NCI-H524 (cell line): ENCODE results near the gene ERI2.

Experiments
- DNase-seq, 2 experiments: peaks; one replicate each; lab custom pipeline; 2025; lab: John Stamatoyannopoulos, UW

The ERI2 gene, protein sequence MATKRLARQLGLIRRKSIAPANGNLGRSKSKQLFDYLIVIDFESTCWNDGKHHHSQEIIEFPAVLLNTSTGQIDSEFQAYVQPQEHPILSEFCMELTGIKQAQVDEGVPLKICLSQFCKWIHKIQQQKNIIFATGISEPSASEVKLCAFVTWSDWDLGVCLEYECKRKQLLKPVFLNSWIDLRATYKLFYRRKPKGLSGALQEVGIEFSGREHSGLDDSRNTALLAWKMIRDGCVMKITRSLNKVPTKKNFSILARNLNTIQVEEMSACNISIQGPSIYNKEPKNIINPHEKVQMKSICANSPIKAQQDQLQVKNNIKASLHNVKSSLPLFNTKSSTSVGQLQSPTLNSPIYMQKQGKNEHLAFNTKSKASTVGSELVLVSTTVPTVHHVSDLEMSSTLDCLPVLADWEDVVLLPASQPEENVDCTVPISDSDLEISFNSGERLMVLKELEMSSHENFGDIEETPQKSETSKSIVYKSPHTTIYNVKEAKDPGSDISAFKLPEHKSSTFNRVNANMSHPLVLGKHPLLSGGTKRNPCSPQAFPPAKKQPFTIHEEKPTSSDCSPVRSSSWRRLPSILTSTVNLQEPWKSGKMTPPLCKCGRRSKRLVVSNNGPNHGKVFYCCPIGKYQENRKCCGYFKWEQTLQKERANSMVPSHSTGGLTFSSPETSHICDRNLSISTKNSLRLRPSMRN

DNA sequence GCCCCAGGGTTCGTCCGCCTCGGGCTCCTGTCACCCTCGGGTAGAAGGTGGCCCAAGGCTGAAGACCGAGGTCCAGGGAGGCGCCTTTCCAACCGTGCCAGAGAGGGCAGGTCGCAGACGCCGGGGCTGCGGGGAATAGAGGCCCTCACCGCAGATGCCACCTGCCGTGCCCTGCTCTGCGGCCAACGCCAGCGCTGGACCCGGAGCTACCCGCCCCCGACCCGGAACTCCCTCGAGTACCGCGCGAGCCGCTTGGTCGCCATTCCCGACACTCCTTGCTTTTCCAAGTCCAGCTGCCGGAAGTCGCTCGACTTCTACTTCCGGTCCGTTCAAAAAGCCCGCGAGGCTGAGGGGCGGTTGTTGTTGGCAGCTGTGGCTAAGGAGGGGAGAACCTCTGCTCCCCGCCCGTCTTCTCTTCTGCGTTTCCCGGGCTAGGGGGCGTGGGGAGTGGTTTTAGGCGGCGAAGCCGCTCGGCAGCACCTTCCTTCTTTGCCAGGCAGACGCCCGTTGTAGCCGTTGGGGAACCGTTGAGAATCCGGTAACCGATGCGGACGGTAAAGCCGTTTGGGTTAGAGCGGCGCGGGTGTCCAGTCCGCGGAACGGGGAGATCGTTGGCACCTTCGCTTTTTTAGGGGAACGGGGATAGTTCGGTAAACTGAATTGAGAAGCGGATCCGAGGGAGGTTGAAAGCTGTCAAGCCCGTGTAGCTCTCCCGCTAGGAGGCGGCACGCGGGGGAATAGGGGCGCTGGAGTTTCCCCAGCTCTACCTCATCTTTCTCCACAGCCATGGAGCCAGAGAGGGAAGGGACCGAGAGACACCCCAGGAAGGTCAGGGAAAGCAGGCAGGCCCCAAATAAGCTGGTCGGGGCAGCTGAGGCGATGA lies at the start of gene ERI2, which contains the start of gene REXO5:
TSS of gene ERI2 (minus strand) at position 305 of the 883 bp plus-strand sequence. CDS start at position 263, 42 bp downstream.
TSS of gene REXO5 (plus strand) at position 360 of the 883 bp plus-strand sequence. CDS start at position 787, 427 bp downstream.
- peak; percentile 94 to 96 for DNase-seq

DNA sequence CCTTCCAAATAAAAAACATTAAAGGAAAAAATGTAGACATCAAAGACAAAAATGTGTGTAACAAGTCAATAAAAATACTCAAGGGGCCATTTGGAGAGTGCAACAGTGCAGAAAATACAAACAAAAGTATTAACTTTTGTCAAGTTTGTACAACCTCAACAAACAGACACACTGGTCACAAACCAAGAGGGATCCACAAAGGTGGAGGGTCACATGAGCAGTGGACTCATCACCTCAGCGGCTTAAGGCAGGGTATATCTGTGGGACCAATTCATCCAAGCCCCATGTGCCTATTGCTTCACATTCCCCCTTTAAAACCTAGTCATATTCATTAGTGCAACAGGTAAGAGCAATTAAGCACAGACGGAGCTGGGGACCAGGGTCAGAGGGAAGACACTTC lies 48.7 kb upstream of the ERI2 start:
- DNase-seq, result no peak

DNA sequence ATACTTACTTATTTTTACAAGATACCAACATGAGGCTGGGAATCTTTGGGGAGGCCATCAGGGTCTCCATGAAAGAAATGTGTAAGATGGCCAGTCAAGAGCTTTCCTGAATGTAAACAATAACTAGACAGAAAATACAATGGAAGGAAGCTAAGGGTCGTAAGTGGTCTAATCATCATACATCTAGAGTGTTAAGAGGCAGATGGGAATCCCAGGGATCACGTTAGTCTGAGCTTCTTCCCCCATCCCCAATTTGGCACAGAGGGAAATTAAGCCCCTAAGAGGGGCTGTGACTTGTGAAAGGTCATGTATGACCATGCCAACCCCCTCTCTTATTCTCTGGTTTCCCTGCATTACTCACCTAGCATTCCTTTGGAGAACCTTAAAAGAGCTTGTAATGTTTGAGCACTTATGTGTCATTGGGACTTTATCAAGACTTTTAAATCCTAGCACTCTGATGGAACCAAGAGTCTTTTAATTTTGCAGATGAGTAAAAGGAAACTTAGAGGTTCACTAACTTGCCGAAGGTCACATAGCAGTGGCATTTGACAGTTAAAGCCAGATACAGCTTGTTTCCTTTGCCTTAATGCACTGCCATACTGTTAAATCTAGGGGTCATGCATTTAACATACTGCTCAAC lies 47.8 kb upstream of the ERI2 start:
- DNase-seq, result no peak

DNA sequence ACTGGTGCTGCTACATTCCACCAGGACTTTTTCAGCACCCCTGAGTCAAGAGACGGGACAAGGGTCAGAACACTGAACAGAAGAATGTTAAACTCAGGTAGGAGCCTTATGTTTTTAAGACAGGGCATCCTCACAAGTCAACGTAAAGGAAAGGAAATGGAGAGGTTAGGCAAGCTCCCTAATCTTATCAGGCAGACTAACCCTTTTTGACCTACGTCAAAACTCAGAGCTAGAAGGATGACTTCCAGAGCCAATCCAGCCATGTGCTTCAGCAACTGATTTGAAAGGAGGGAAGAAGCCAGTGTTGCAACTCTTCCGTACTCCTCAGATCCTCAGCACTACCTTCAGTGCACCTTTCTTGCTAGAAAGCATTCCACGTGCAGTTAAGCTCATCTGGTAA lies 46.9 kb upstream of the ERI2 start:
- no peak for DNase-seq

DNA sequence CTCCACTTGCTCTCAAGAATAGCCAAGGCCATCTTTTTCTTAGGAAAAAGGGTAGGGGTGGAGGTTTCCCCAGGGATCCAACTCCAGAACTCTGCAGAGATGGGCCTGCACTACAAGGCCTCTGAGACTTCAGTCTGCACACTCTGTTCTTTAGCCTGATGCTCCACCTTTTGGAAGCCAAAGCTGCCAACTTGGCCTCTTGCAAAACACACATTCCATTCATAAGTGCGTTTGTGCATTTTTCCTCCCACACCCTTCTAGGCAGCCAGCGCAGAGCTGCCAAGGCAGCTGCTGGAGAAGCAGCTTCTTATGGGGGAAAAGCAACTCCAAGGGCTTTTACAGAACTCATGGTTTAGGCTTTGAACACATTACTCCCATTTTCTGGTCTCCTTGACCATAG lies 45.3 kb upstream of the ERI2 start:
- DNase-seq, result no peak

DNA sequence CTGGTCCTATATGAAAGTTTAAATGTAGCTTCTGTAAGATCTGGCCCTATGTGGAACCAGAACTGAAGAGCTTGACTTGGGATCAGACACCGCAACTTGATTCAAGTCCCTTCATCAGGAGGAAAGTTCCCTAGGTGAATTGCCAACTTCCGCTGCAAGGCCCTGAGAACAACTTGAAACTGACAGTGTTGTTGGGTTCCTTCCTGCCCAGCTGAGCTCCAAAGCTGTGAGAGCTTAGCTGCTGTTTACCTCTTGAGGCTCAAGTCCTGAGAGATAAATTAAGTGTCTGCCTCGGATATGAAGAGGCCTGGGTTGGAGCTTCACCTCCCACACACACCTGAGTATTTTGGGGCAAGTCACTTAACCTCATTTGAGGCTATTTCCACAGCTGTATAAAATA lies 44.7 kb upstream of the ERI2 start:
- peak in 1 of 2 experiments; percentile 9 for DNase-seq

DNA sequence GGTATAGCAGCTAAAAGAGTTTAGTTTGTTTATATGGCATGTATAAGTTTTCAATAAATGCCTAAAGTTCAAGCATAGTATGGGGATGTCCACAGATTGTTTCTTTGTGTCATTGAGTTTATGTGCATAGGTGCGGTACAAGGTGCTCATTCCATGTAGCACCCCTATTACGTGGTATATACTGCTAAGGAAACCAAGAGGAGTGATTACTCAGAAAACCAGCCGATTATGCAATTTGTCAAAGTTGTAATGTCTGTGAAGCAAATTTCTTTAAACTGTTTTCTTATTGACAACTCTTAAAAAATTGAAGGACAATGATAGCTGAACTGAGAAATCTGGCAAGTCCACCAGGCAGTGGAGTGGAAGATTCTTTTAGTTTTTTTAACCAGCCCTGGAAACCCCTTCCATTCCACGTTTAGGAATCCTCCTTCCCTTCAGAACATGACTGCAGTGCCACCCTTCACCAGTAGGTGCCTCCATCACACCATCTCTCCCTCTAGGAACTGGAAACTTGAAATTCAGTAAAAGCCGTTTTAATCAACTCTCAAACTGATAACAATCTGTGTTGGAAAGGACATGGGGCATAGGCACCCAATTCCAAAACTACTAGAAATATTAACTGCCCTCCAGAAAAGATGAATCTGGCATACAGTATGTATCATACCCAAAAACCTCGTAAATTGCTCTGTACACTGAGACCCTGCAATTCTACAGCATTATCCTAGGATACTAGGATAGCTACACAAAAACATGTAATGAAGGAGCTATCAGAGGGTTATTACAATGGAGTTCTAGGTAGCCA lies 43.5 kb upstream of the ERI2 start:
- peak; percentile 39 to 66 for DNase-seq

DNA sequence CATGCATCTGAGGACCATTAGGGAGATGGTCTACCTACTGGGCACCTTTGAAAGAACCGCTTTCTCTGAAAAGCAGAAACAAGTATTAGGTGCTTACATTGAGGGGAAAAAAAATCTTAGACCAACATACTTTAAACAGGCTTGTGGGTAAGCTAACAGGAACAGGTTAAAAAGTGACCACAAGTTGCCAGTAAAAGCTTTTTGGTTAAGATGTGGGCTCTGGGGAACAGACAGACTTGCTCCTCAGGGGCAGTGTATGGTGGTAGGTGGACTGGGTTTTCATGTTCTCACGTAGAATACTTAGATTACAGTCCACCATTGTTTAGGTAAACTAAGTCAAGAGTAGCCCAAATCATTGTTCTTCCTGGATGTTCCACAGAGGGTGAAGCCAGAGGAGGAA lies 41.3 kb upstream of the ERI2 start:
- no peak for DNase-seq

DNA sequence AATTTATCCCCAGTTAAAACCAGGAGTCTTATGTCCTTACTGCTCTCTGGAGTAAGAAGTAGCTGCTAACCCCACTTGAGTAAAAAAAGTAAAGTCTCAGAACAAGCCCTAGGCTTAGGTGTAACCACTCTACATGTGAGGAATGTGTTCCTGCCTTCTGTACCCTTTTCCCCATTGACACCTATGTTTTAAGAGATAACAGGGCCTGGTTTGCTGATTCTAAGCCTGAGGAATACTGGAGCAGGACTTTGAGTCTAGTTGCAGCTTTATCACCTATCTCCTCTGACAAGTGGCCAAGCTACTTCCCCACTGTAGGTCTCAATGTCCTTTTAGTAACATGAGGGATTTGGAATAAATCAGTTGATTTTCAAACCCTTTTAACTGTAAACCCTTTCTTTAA lies 40.3 kb upstream of the ERI2 start:
- DNase-seq, result no peak

DNA sequence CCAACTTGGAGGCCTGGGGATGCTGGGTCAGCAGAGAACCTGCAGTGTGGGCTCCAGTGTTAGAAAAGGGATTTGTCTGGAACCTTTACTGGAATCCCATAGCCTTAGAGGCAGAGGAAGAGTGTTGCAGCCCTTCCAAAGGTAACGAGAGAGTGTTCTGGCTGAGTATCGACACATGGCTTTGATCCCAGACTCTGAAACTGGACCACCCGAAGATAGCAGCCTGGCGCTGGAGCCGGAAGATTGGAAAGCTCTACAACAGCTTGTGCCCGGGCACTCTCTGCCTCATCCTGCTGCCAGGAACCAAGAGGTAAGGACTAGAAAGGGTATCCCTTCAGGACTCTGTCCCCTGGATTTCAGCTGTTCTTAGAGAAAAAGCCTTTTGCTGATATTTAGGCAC lies 39.8 kb upstream of the ERI2 start:
- no peak for DNase-seq

DNA sequence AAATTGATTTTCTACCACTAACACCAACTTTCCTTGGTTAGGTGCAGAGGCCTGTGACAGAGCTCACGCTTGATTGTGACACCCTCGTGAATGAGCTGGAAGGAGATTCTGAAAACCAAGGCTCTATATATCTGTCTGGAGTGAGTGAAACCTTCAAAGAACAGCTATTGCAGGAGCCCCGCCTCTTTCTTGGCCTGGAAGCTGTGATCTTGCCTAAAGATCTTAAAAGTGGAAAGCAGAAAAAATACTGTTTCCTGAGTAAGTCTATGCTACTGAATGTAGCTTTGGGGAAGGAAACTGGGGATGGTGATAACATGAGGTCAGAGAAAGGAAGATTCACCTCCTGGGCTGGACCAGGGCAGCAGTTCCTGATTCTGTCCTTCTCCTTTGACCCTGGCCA lies 38.3 kb upstream of the ERI2 start:
- DNase-seq, result no peak

DNA sequence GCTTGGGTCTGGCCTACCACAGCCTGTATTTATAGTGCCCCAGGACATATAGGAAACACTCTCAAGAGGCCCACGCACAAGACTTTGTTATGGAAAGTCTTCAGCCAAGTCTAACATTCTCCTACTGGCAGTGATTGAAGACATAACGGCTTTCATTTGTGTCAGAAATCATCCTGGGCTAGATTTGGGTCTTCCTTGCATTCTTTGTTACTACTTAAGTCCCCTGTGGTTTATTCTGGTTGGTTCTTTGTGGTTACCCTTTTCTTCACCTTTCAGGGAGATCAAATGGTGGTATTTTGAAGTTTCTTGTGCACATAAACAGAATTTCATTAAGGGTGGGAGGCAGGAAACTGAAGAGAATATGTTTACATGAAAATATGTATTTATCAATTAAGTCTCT lies 37.8 kb upstream of the ERI2 start:
- no peak for DNase-seq

DNA sequence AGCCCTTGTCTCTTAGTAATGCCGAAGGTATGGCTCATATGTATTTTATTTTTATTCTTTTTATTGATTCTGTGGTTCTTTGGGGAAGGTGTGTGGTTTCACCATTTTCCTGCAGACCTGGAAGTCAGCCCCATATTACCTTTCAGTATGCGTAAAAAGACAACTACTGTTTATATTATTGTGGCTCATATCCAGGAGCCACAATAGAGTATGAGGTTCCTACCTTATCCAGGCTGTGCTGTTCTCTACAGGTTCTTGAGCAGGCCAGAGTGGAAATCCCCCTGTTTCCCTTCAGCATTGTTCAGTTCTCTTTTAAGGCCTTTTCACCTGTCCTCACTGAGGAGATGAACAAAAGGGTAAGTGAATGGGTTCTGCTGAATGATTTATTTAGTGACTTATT lies 33.2 kb upstream of the ERI2 start:
- DNase-seq, result no peak

DNA sequence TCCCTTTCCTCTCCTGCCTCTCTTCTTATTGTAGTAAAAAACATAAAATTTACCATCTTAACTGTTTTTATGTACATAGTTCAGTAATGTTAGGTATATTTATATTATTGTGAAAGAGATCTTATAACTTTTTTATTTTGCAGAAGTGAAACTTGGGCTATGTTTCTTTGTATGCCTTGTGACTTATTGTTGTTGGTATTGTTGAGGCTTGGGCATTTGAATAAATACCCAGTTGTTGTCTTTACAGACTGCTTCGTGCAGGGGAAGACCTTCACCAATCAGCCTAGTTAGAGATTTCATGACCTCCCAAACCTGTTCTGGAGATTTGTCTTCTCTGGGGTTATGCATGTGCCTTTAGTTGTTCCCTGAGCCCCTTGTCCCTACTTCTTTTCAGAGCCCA lies 32.0 kb upstream of the ERI2 start:
- no peak for DNase-seq

DNA sequence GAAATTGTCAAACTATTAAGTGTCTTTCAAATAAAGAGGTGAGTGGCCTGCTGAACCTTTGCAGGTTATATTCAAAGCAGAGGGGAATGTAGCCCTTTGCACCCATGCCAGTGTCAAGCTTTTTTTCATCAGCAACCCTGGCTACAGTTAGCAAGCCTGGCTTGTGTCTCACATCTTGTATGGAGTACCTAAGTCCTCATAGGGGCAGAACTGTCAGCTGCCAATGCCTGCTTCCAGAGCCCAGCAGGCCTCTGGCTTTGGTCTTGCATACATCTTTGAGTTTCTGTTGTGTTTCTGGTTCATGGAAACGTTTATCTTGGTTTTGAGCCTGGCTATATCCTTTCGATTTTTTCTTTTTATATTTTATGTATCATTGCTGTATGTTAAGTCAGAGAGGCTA lies 26.8 kb upstream of the ERI2 start:
- no peak for DNase-seq

DNA sequence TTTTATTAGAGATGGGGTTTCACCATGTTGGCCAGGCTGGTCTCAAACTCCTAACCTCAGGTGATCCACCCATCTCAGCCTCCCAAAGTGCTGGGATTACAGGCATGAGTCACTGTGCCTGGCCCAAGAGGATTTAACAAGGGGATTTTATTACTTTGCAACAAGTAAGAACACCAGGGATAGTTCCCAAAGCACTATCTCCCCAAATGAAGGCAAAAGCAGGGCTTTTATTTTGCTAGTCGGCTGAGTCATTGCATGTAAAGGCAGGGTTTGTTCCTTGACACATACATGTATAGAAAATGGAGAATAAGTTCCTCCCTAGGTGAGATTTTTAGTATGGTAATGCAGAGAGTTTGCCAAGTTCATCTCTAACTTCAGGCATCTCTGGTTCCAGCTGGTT lies 24.1 kb upstream of the ERI2 start:
- no peak for DNase-seq

DNA sequence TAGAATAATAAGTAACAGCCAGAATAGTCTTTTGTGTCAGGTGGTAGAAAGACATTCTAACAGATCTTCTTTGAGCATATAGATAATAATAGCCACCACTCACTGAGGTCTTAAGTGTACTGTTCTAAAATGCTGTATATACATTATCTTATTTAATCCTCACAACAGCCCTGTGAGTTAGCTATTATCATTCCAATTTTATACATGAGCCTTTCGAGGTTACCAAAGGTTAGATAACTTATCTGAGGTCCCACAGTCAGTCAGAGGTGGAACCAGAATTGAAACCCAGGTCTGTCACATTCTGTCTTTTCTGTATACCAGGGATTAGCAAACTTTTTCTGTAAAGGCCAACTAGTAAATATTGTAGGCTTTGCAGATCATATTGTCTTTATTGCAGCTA lies 23.3 kb upstream of the ERI2 start:
- no peak for DNase-seq

DNA sequence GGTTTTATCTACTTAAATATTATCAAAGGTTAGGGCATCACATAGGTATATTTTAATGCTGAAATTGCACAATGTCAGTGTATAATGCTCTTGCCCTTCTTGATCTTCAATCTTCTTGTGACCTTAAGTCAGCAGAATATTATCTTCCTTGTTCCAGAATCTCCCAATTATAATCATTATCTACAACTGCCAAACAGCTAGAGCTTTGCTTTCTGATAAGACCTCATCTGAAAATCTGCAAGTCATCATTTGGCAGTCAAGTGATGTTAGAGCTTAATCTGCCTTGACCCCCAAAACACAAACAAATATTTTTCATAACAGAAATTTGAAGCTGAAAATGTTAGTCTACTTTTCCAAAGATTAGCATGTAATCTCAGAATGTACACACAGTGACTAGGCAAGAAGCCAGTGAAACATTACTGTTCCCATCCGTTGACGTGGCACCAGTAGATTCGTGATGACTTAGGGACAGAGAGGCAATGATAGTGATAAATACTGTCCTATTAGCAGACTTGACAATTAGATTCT lies 19.8 kb upstream of the ERI2 start:
- no peak for DNase-seq

DNA sequence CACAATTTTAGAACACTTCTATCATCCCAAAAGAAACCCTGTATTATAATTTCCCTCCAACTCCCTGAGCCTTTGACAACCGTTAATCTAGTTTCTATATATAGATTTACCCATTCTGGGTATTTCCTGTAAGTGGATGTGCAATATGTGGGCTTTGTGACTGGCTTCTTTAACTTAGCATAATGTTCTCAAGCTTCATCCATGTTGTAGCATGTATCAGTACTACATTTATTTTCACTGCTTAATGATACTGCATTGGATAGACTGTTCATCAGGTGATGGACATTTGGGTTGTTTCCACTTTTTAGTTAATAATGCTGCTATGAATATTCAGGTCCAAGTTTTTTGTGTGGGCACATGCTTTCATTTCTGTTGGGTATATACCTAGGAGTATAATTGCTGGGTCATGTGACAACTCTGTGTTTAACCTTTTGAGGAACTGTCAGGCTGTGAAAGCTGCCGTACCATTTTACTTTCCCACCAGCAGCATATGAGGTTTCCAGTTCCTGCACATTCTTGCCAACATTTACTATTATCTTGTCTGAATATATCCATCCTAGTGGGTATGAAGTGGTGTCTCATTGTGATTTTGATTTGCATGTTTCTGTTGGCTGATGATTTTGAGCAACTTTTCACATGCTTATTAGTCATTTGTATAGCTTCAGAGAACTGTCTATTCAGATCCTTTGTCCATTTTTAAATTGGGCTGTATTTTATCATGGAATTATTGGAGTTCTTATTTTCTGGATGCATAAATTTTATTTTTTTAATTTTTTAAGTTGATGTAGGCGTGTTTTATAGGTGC lies 16.5 kb upstream of the ERI2 start:
- DNase-seq, result no peak

DNA sequence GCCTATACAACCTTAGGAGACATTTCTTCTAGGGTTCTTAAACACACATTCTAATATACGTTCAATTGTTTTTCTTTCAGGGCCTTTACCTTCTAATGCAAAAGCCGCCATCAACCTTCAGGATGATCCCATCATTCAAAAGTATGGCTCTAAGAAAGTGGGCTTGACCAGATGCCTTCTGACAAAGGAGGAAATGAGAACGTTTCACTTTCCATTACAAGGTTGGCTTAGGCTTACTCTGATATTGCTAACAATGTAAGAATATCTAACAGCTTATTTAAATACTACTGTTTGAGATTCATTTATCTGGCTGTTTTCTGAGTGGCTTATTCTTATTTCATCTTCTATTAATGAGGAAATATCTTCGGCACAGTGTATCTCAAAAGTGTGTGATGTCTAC lies 15.4 kb upstream of the ERI2 start:
- no peak for DNase-seq
